ENCODE measurements around the gene HEPHL1.

HEPHL1 gene

DNA sequence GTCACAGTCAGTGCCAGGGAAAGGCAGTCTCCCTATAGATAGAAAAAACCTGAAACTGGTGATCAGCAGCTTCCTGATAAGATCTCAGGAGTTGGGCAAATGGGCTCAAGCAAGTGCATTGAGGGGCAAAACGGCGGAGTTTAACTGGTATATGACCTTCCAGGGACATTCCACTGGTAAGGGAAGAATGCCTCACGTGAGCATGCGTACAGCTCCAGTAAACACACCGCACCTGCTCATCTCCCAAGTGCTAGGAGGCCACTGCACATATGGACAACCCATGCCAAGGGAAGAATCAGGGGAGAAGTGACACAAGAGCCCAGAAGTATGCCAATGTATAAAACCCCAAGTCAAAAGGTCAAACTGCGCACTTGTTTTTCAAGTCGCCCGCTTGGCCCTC lies 11.6 kb downstream of the HEPHL1 start:
- no peak overlapping the region for H3K4me3 ChIP-seq (ENCODE audit: insufficient read depth, low read depth, low read length)
- 85 to 89% methylated on average over 8 of the region's 8 CpGs for WGBS, 2 experiments
- no peaks in the 10 kb centered on the region for H3K4me1 ChIP-seq (ENCODE audit: control insufficient read depth, insufficient read depth, low read length)
- H3K9me3 ChIP-seq (ENCODE audit: control insufficient read depth, low read length), result no peaks in the 10 kb centered on the region
- H3K27ac ChIP-seq (ENCODE audit: insufficient read depth, low read depth, low read length, poor library complexity, severe bottlenecking), result no peak overlapping the region
- no peaks in the 10 kb centered on the region for H3K27me3 ChIP-seq (ENCODE audit: control insufficient read depth, insufficient read depth, low read length, poor library complexity, severe bottlenecking)
- H3K36me3 ChIP-seq (ENCODE audit: control insufficient read depth, insufficient read depth, low read length), result no peaks in the 10 kb centered on the region

DNA sequence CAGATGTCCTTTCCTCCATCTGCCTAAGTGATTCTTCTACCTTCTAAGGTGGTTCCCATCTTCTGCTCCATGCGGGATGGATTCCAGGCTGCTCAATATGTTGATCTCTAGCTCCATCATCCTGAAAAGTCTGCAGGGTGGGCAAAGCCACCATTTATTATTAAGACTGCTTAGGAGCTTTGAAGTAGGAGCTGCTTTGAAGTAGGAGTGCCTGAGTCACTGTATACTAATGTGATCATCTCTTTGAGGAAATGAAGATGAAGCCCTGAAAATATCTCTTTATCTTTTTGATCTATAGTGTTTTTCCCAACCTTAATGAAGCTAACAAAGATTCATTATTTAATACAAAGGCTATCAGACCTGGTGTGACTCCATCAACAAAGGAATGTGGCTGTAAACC lies 13.1 kb downstream of the HEPHL1 start:
- H3K36me3 ChIP-seq (ENCODE audit: control insufficient read depth, insufficient read depth, low read length), result no peaks in the 10 kb centered on the region
- 40 to 46% methylated on average over 1 of the region's 1 CpG for WGBS, 2 experiments
- H3K4me3 ChIP-seq (ENCODE audit: insufficient read depth, low read depth, low read length), result no peak overlapping the region
- H3K27ac ChIP-seq (ENCODE audit: insufficient read depth, low read depth, low read length, poor library complexity, severe bottlenecking), result no peak overlapping the region
- H3K9me3 ChIP-seq (ENCODE audit: control insufficient read depth, low read length), result no peaks in the 10 kb centered on the region
- no peaks in the 10 kb centered on the region for H3K27me3 ChIP-seq (ENCODE audit: control insufficient read depth, insufficient read depth, low read length, poor library complexity, severe bottlenecking)
- no peaks in the 10 kb centered on the region for H3K4me1 ChIP-seq (ENCODE audit: control insufficient read depth, insufficient read depth, low read length)

DNA sequence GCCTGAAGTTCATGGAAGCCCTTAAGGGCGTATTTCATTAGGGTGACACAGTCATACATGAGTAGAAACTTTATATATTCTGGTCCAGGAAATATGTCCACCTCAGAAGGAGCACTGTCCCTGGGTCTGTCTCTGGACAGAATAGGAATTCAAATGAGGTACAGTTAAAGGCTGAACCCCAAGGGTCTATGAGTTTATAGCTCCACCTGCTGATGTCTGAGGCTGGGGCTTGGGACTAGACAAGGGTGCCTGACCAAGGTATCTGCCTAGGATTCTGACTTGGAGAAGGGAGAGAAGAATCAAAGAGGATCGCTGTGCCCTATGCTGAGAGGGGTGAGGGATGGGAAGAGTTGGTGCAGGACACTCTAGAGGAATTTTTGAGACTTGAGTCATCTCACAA lies 14.9 kb downstream of the HEPHL1 start:
- H3K27ac ChIP-seq (ENCODE audit: insufficient read depth, low read depth, low read length, poor library complexity, severe bottlenecking), result no peak overlapping the region
- H3K9me3 ChIP-seq (ENCODE audit: control insufficient read depth, low read length), result no peaks in the 10 kb centered on the region
- H3K4me1 ChIP-seq (ENCODE audit: control insufficient read depth, insufficient read depth, low read length), result no peaks in the 10 kb centered on the region
- H3K4me3 ChIP-seq (ENCODE audit: insufficient read depth, low read depth, low read length), result no peak overlapping the region
- WGBS, 2 experiments, result 90 to 100% methylated on average over 2 of the region's 2 CpGs
- H3K27me3 ChIP-seq (ENCODE audit: control insufficient read depth, insufficient read depth, low read length, poor library complexity, severe bottlenecking), result no peaks in the 10 kb centered on the region
- no peaks in the 10 kb centered on the region for H3K36me3 ChIP-seq (ENCODE audit: control insufficient read depth, insufficient read depth, low read length)

DNA sequence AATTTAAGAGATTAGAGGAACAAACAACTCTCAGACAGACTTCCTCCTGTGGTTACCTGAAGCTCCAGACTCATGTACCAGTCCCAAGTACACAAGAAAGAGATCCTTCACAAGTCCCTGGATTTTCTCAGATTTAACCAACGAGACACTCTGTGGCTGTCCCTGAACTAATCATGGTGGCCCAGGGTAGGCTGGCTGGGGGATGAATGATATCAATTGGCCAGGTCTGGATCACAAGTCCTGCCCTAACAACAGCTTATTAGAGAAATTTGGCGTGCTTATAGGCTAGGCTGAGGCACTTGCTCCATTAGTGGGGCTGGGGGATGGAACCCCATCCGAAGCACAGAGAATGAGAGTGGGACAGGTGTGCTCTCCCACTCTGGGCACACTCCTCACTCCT lies 22.1 kb downstream of the HEPHL1 start:
- no peak overlapping the region for H3K4me3 ChIP-seq (ENCODE audit: insufficient read depth, low read depth, low read length)
- H3K9me3 ChIP-seq (ENCODE audit: control insufficient read depth, low read length), result no peaks in the 10 kb centered on the region
- H3K4me1 ChIP-seq (ENCODE audit: control insufficient read depth, insufficient read depth, low read length), result no peaks in the 10 kb centered on the region
- H3K36me3 ChIP-seq (ENCODE audit: control insufficient read depth, insufficient read depth, low read length), result no peaks in the 10 kb centered on the region
- 84 to 94% methylated on average over 3 of the region's 3 CpGs for WGBS, 2 experiments
- no peaks in the 10 kb centered on the region for H3K27me3 ChIP-seq (ENCODE audit: control insufficient read depth, insufficient read depth, low read length, poor library complexity, severe bottlenecking)
- H3K27ac ChIP-seq (ENCODE audit: insufficient read depth, low read depth, low read length, poor library complexity, severe bottlenecking), result no peak overlapping the region

DNA sequence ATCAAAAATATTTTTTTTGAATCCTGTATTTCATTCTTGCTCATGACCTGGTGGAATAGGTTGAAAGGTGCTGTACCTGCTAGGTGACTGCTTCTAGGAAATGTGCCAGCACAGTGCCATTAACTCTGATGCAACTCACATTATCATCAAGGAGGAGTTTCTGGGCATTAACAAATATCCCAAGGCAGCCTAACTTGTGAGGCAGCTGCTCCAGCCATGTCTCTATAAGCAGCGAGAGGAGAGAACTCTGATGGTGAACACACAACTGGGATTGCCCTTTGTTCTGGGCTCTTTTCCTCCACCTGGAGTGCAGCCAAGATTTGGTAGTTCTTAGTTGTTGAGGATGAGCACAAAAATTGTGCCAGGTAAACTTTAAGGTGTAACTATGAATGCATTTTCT lies 25.6 kb downstream of the HEPHL1 start:
- H3K36me3 ChIP-seq (ENCODE audit: control insufficient read depth, insufficient read depth, low read length), result no peaks in the 10 kb centered on the region
- no peak overlapping the region for H3K27ac ChIP-seq (ENCODE audit: insufficient read depth, low read depth, low read length, poor library complexity, severe bottlenecking)
- H3K4me3 ChIP-seq (ENCODE audit: insufficient read depth, low read depth, low read length), result no peak overlapping the region
- H3K27me3 ChIP-seq (ENCODE audit: control insufficient read depth, insufficient read depth, low read length, poor library complexity, severe bottlenecking), result no peaks in the 10 kb centered on the region
- WGBS, 2 experiments, result 88 to 93% methylated on average over 1 of the region's 1 CpG
- no peaks in the 10 kb centered on the region for H3K4me1 ChIP-seq (ENCODE audit: control insufficient read depth, insufficient read depth, low read length)
- H3K9me3 ChIP-seq (ENCODE audit: control insufficient read depth, low read length), result no peaks in the 10 kb centered on the region

DNA sequence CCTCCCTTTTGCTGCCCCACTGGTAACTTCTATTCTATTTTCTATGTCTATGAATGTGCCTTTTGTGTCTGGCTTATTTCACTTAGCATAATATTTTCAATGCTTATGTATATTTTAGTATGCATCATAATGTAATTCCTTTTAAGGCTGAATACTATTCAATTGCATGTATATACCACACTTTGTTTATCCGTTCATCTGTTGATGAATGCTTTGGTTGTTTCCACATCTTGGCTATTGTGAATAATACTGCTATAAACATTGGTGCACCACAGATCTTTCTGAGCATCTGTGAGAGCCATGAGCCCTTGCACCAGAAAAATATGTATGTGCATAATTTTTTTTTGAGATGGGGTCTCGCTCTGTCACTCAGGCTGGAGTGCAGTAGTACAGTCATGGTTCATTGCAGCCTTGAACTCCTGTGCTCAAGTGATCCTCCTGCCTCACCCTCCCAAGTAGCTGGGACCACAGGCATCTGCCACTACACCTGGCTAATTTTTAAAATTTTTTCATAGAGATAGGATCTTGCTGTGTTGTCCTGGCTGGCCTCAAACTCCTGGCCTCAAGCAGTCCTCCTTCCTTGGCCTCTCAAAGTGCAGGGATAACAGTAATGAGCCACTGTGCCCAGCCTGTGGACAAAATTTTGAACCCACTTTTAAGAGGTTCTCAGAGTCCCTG lies 27.0 kb downstream of the HEPHL1 start:
- H3K36me3 ChIP-seq (ENCODE audit: control insufficient read depth, insufficient read depth, low read length), result no peaks in the 10 kb centered on the region
- WGBS, 2 experiments, result 94 to 96% methylated on average over 2 of the region's 2 CpGs

DNA sequence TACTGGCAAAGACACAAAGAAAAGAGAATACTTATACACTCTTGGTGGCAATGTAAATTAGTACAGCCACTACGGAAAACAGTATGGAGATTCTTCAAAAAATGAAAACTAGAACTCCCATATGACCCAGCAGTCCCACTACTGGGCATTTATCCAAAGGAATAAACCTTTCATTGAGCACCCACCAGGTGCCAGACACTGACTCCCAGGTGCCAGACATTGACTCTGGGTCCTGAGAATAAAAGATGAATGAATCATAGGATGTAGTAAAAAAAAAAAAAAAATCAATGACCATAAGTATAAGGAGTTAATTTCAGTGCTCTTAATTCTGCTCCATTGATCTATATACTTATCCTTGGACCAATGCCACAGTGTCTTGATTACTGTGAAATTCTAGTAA lies 28.2 kb downstream of the HEPHL1 start:
- Histone ChIP-seq H3K4me3 (ENCODE audit: insufficient read depth, low read depth, low read length) (no peak overlapping the region), H3K27me3 (ENCODE audit: control insufficient read depth, insufficient read depth, low read length, poor library complexity, severe bottlenecking) (no peaks in the 10 kb centered on the region), H3K27ac (ENCODE audit: insufficient read depth, low read depth, low read length, poor library complexity, severe bottlenecking) (no peak overlapping the region), H3K9me3 (ENCODE audit: control insufficient read depth, low read length) (no peaks in the 10 kb centered on the region), H3K36me3 (ENCODE audit: control insufficient read depth, insufficient read depth, low read length) (no peaks in the 10 kb centered on the region), H3K4me1 (ENCODE audit: control insufficient read depth, insufficient read depth, low read length) (no peaks in the 10 kb centered on the region)
- WGBS, 2 experiments, result 85 to 89% methylated on average over 1 of the region's 1 CpG

More for the DNA sequence above, 27.0 kb downstream of the HEPHL1 start:
- Histone ChIP-seq H3K4me1 (ENCODE audit: control insufficient read depth, insufficient read depth, low read length) (no peaks in the 10 kb centered on the region), H3K27ac (ENCODE audit: insufficient read depth, low read depth, low read length, poor library complexity, severe bottlenecking) (no peak overlapping the region), H3K27me3 (ENCODE audit: control insufficient read depth, insufficient read depth, low read length, poor library complexity, severe bottlenecking) (no peaks in the 10 kb centered on the region), H3K9me3 (ENCODE audit: control insufficient read depth, low read length) (no peaks in the 10 kb centered on the region), H3K4me3 (ENCODE audit: insufficient read depth, low read depth, low read length) (no peak overlapping the region)

DNA sequence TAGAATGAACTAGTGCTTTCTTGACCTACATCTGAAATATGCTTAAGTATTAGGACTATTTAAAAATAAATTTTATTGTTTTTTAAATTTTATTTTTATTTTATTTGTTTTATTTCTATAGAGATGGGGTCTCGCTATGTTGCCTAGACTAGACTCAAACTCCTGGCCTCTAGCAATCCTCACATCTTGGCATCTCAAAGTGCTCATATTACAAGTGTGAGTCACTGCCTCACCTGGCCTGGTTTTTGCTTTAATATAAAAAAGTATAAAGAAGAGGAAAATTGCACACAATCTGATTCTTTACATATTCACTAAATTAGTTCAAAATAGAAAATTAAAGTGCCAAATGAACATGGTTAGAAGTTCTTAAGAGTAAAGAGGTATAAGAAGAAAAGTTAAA lies 37.5 kb downstream of the HEPHL1 start:
- H3K4me1 ChIP-seq (ENCODE audit: control insufficient read depth, insufficient read depth, low read length), result no peaks in the 10 kb centered on the region
- WGBS, 2 experiments, result 92% methylated on average over 1 of the region's 1 CpG; no CpG with 5 or more reads in 1 of the 2 experiments
- H3K9me3 ChIP-seq (ENCODE audit: control insufficient read depth, low read length), result no peaks in the 10 kb centered on the region
- no peaks in the 10 kb centered on the region for H3K27me3 ChIP-seq (ENCODE audit: control insufficient read depth, insufficient read depth, low read length, poor library complexity, severe bottlenecking)
- H3K4me3 ChIP-seq (ENCODE audit: insufficient read depth, low read depth, low read length), result no peak overlapping the region
- no peaks in the 10 kb centered on the region for H3K36me3 ChIP-seq (ENCODE audit: control insufficient read depth, insufficient read depth, low read length)
- no peak overlapping the region for H3K27ac ChIP-seq (ENCODE audit: insufficient read depth, low read depth, low read length, poor library complexity, severe bottlenecking)

DNA sequence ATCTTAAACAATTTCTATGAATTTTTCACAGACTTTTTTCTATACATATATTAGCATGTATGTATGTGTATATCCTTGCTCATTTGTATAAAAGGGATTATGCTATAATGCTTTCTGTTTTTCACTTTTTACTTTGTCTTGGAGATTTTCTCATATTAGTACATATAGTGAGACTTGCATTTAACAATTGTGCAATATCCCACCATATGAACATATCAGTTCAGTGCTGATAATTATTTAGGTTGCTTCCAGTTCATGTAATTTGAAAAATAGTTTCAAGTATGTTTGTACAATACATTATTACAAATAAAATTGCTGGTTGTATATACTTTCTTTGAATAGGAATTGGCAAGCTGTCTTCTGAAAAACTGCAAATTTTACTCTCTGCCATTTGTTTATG lies 37.9 kb downstream of the HEPHL1 start:
- H3K36me3 ChIP-seq (ENCODE audit: control insufficient read depth, insufficient read depth, low read length), result no peaks in the 10 kb centered on the region
- no peaks in the 10 kb centered on the region for H3K4me1 ChIP-seq (ENCODE audit: control insufficient read depth, insufficient read depth, low read length)
- no peak overlapping the region for H3K27ac ChIP-seq (ENCODE audit: insufficient read depth, low read depth, low read length, poor library complexity, severe bottlenecking)
- H3K27me3 ChIP-seq (ENCODE audit: control insufficient read depth, insufficient read depth, low read length, poor library complexity, severe bottlenecking), result no peaks in the 10 kb centered on the region
- no peaks in the 10 kb centered on the region for H3K9me3 ChIP-seq (ENCODE audit: control insufficient read depth, low read length)
- H3K4me3 ChIP-seq (ENCODE audit: insufficient read depth, low read depth, low read length), result no peak overlapping the region

DNA sequence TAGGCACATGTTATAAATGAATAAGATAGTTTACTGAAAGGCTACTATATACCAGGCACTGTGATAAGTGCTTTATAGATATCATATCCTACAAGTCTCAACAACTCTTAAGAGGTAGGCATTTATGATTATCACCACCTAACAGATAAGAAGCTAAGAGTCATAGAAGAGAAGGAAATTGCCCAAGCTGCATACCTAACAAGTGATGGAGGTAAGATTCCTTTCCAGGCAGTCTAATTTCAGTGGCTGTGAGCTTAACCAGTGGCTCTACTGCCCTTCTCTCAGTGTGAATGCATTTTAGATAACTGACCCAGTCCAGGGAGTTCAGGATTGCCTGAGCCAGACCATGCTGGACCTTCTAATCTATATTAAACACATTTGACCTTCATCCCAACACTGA lies 39.2 kb downstream of the HEPHL1 start:
- Histone ChIP-seq H3K9me3 (ENCODE audit: control insufficient read depth, low read length) (no peaks in the 10 kb centered on the region), H3K4me1 (ENCODE audit: control insufficient read depth, insufficient read depth, low read length) (no peaks in the 10 kb centered on the region), H3K4me3 (ENCODE audit: insufficient read depth, low read depth, low read length) (no peak overlapping the region), H3K27me3 (ENCODE audit: control insufficient read depth, insufficient read depth, low read length, poor library complexity, severe bottlenecking) (no peaks in the 10 kb centered on the region), H3K36me3 (ENCODE audit: control insufficient read depth, insufficient read depth, low read length) (no peaks in the 10 kb centered on the region), H3K27ac (ENCODE audit: insufficient read depth, low read depth, low read length, poor library complexity, severe bottlenecking) (no peak overlapping the region)

DNA sequence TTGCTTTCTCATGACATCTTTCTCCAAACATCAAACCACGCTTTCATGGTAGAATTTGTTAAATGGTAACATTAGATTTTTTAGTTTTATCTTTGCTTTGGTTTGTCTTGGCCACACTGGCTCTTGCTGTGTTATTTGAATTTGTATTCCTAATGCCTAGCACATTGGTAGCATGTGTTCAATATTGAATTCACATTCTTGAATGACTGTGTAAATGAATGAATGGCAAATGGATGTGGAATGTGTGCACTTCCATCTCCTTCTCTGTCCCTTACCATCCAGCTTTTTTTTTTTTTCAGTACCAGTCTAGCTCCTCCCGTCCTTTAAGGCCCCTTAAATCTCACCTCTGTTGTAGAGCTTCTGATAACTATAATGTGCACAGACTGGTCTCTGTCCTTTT lies 41.2 kb downstream of the HEPHL1 start:
- Histone ChIP-seq H3K27me3 (ENCODE audit: control insufficient read depth, insufficient read depth, low read length, poor library complexity, severe bottlenecking) (no peaks in the 10 kb centered on the region), H3K36me3 (ENCODE audit: control insufficient read depth, insufficient read depth, low read length) (no peaks in the 10 kb centered on the region), H3K4me1 (ENCODE audit: control insufficient read depth, insufficient read depth, low read length) (no peaks in the 10 kb centered on the region), H3K9me3 (ENCODE audit: control insufficient read depth, low read length) (no peaks in the 10 kb centered on the region), H3K4me3 (ENCODE audit: insufficient read depth, low read depth, low read length) (no peak overlapping the region), H3K27ac (ENCODE audit: insufficient read depth, low read depth, low read length, poor library complexity, severe bottlenecking) (no peak overlapping the region)
- WGBS, 2 experiments, result 50 to 92% methylated on average over 1 to 2 of the region's 2 CpGs
